ENCODE measurements around the gene DDOST. TPM values are rescaled to one million over a fixed set of nuclear protein-coding genes. Genes with fewer than 3 reads are reported as not detected.
A peak's percentile ranks its signal among the peaks of the same experiment; 100 is the strongest.

DDOST gene
- 239 and 311 TPM in 2 replicates for total RNA-seq (2014; rRNA removed; shearing (Covaris generic))

DNA sequence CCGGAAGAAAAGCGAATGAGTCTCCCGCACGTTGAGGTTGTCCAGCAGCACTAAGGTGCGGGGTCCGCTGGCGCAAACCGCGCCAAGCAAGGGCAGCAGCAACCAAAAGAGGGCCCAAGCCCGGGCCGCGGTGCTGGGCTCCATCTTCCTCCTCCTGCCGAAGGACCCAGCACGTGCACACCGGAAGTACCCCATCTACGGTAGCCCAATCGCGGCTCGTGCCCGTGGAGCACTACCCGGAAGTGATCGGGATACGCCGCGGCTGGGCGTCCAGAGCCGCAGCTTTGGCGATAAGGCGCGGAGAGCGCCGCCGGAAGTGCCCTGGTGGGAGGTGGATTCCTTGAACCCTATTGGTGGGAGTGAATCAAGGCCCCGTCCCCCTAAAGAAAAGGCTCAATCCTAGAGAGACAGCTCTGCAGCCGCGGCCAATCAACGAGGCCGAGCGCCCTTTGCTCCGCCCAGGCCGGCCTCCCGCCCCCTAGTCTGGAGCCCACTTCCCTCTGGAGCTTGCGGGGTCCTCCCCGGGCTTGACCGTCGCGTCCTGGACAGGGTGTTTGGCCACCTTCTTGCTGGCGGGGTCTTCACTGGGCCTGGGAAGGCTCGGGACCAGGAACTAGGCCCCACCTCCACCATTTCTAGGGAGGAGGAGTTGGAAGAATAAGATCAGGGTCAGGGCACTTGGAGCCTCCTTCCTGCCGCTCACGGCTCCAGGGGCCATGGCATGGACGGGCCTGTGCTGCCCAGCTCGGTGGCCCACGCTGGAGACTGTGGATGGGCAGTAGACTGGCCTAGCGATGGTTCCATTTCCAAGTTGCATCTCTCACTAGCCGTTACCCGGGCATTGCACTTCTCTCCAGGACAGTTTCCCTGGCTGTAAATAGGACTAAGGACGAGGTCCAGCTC is at the start of gene DDOST:
DDOST (minus strand) TSS at position 163 of the 903 bp plus-strand sequence; CDS start at position 144, 19 bp downstream.
- DNase-seq (ENCODE audit: low read depth), result peak; percentile 99

DNA sequence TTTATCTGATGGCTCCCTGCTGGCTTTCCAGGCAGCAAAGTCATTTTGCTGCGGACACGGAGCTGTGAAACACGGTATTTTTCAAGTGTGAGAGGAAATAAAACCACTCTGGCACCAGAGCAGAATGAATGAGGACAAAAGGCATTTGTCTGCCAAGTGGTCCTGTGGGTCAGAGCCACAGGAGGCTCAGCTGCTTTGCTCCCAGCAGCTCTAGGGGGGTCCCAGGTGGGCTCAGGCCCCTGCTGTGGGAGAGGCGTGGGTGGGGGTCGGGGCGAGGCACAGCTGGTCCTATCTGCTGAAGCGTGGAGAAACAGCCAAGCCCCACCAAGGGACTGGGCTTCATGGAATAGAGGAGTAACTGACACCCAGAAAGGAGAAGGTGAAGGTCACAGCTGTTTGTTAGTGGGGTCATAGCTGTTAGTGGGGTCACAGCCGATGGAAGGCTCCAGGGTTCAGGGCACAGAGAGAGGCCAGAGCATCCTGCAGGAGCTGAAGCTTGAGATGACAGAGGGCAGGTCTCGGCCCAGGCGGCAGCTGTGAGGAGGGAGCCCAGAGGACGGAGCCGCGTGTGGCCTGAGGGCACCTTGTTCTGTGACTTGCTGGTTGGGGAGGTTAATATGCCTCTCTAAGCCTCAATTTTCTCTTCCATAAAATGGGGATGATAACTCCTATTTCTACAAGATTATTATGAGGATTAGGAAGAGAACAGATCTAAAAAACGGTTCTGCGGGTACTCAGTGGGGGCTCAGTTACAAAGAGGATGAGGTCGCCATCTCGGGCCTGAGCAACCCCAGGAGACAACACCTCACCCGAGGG is 49.5 kb upstream of the DDOST start:
- no peak for DNase-seq (ENCODE audit: low read depth)

DNA sequence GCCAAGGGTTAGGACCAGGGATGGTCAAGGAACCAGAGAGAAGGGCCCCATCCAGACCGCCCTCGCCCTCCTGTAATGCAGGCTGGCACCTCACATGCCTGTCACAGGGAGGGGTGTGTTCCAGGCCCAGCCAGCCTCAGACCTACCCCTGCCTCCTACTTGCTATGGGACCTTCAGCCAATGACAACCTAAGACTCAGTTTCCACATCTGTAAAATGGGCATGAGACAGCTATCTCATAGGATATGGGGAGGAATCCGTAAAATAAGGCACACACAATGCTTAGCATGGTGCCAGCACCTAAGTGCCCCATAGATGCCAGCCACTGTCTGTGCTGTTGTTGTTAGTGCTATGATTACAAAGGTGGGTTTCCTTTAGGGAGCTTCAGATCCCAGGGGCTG is 48.7 kb upstream of the DDOST start:
- DNase-seq (ENCODE audit: low read depth), result no peak

DNA sequence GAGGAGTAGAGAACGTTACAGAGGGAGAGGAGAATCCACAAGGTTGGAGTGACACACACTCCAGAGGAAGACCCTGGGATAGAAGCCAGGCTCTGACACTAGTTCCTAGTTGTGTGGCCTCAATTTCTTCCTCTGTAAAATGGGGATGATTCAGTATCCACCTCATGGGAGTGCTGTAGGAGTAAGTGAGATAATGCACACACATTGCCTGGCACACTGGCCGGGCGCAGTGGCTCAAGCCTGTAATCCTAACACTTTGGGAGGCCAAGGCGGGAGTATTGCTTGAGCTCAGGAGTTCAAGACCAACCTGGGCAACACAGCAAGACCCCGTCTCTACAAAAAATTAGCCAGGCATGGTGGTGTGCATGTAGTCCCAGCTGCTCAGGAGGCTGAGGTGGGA is 47.7 kb upstream of the DDOST start:
- DNase-seq (ENCODE audit: low read depth), result no peak

DNA sequence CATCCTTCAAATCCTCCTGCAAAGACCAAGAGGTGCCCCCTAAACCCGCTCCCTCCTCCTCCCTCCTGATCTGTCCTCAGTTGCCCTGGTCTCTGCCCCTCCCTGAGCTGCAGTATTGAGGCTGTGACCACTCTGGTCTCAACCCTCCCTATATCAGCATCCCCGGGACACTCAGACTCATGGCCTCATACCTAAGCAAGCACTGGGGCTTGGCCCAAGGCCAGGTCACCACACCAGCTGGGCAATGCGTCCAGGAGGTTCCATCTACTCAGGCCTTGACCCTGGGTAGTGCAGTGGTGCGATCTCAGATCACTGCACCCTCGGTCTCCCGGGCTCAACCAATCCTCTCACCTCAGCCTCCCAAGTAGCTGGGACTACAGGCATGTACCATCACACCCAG is 46.9 kb upstream of the DDOST start:
- DNase-seq (ENCODE audit: low read depth), result no peak

DNA sequence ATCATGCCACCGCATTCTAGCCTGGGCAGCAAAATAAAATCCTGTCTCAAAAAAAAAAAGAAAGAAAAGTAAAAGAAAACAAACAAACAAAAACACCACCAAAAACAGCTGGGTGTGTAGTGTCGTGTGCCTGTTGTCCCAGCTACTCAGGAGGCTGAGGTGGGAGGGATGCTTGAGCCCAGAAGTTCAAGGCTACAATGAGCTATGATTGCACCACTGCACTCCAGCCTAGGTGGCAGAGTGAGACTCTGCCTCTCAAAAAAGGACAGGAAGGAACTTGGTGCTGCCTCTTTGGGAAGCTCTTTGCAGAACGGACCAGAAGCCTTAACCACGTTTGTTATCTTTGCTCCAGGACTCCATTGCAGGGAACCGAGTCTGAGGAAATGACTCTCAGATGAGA is 45.7 kb upstream of the DDOST start:
- DNase-seq (ENCODE audit: low read depth), result no peak

DNA sequence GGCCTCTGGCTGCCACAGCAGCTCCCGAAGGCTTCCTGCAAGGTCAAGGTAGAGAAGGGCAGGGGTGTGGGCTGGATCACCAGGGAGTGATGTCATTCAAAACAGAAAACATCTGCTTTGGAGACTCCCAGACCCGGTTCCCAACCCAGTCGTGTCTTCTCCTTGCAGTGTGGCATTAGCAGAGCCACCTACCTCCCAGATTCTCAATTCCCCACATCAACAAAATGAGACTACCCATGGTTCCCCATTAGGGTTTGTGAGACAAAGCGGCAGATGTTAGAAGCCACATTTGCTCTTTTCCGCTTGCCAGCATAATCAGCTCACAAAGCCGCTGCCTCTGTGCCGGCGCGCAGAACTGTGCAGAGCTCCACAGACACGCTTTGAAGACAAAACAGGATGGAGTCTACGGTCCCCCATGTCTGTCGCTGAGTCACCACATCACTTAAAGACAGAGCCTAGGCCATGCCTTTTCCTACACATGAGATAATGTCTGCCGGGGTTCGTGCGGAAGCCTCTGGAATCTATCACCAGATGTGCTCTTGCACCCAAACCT is 44.1 kb upstream of the DDOST start:
- no peak for DNase-seq (ENCODE audit: low read depth)

DNA sequence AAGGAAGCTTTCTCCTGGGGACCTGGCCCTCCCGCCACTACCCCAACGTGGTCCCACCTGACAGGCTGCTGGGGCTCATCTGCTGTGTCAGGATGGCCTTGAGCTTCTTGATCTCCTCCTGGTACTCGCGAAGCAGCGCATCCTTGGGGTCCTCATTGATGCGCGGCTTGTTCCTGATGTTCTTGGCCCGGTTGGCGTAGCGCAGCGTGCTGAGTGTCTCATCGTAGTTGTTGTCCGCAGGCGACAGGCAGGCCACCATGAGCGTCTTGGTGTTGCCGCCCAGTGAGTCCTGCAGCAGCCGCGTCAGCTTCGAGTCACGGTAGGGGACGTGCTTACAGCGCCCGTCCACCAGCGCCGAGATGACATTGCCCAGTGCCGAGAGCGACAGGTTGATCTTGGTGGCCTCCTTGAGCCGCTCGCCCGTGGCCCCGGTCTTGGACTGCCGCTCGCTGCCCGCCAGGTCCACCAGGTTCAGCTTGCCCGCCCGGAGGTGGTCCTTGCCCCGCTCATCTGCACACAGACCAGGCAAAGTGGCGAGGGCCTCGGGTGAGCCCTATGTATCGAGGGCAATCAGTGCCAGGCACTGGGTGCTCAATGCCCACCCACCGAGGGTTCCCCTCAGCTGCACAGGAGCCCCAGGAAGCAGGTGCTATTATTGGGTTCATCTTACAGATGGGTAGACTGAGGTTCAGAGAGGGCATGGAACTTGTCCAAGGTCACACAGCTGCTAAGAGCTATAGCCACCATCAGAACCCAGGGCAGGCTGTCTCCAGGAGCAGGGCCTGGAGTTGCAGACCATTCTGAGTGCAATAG is 43.4 kb upstream of the DDOST start:
- DNase-seq (ENCODE audit: low read depth), result no peak

DNA sequence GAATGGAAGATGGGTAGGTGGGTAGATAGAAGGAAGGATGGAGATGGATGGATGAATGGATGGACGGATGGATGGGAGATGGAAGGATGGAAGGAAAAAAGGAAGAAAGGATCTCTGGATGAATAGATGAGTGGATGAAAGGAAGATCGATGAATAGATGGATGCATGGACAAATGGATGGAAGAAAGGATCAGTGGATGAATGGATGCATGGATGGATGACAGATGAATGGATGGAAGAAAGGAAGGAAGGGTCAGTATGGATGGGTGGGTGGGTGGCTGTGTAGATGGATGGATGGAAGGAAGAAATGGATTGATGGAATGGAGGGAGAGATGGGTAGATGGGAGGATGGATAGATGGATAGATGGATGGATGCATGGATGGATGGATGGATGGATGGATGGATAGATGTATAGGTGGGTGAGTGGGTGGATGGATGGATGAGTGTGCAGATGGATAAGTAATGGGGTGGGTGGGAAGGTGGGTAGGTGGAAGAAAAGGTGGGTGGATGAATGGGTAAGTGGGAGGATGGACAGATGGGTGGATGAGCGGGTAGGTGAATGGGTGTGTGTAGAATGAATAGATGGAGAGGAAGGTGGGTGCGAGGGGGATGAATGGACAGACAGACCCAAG is 42.1 kb upstream of the DDOST start:
- DNase-seq (ENCODE audit: low read depth), result no peak

DNA sequence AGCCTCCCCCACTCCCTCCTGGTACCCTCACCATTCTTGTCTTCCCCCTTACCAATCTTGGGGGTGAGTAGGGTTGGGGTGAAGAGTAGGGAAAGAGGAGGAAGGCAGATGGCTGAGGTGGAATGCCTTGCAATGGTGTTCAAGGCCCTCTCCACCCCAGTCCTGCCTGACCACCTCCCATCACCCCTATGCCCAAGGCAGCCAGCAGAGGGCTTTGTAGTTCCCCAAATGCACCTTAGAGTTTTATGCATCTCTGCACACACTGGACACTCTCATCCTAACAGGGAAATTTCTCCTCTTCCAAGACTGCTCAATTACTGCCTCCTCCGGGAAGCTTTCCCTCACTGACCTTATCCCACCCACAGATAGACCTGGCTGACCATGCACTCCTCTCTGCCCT is 41.2 kb upstream of the DDOST start:
- no peak for DNase-seq (ENCODE audit: low read depth)

DNA sequence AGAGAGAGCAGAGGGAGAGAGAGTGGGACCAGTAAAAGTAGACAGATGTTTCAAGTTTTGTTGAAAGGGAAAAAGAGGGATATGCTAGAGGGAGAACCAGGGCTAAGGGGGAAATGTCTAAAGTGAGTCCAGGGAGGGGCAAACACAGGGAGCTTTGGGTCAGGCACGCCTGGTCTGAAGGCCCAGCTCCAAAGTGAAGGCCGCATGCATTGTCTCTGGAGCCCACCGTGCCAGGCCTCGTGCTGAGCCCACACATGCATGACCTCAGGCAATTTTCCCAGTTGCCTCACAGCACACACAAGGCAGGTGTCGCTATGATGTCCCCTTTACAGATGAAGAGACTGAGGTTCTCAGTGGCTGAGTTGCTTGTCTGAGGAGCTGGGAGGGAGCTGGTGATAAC is 40.7 kb upstream of the DDOST start:
- DNase-seq (ENCODE audit: low read depth), result no peak

DNA sequence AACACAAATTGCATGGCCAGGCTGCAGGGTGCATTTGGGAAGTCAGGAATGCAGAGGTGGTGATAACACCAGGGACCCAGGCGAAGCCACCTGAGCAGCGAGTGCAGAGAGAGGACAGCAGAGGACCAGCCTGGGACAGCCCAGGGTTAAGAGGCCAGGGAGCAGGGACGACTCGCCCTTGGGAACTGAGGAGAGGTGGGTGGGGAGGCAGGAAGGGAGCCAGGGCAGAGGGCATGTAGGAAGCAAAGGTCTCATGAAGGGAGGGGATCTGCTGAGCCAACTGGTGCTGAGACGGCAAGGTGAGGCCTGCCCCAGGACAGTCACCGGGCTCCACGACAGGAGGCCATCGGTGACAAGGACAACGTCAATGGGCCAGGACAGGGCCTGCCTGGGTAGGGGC is 40.3 kb upstream of the DDOST start:
- DNase-seq (ENCODE audit: low read depth), result no peak

DNA sequence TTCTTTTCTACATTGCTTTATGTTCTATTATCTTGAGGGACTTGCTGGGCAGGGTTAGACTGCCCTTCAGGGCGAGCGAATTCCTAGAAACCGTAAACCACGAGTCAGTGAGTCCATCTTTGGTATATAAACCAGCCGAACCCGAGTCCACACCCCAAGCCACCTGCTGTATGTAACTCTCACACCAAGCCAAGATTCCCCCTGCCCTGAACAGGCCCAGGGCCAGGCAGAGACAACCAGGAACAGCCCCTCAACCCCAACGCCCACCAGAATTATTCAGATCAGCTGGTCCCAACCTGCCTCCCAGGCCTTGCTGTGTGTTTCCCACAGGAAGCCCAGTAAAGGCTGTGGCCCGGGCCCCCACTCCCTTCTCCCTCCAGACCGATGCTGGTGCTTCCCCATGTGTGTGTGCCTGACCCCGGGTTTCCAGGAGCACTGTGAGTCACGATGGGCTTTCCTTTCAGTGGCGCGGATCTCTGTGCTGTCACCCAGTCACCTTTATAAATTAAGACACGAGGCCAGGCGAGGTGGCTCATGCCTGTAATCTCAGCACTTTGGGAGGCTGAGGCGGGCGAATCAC is 39.6 kb upstream of the DDOST start:
- DNase-seq (ENCODE audit: low read depth), result no peak

DNA sequence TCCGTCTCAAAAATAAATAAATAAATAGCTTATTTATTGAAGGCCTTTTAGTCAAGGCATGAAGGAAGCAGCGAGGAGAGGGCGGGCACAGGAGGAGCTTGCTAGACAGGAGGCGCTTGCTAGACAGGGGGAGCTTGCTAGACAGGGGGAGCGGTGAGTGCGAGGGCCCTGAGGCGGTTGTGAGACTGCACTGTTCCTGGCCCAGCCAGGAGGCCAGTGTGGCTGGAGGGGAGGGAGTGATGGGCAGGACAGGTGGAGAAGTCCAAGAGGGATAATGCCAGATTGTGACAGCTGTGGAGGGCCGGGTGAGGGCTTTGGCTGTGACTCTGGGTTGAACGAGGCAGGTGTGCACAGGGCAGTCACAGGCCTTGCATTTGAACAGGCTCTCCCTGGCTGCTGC is 38.4 kb upstream of the DDOST start:
- DNase-seq (ENCODE audit: low read depth), result no peak

DNA sequence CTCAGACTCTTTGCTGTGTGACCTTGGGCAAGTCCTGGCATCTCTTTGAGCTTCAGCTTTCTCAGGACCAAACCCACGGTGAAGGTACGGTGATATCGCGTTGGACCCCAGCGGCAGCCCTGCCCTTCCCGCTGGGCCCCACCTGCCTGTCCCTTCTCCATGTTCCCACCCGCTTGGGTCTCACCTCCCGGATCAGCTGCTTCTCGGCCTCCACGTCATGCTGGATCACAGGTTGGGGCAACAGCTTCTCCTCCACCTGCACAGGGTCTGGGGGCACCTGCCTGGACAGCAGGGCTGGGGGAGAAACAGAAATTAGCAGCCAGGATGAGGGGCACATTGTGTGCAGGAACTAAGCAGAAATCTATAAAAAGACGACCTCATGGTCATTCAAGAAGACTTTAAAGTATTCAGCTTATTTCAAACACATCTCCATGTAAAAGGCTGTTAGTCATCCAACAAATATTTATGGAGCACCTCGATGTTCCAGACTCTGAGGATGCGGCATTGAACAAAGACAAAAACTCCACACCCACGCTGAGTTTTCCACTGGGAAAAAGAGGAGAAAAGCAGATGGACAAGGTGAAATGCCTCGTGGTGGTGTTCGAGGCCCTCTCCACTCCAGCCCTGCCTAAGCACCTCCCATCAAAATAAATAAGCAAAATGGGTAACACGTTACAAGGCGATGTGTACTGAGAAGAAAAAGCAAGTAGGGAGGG is 37.2 kb upstream of the DDOST start:
- DNase-seq (ENCODE audit: low read depth), result no peak

DNA sequence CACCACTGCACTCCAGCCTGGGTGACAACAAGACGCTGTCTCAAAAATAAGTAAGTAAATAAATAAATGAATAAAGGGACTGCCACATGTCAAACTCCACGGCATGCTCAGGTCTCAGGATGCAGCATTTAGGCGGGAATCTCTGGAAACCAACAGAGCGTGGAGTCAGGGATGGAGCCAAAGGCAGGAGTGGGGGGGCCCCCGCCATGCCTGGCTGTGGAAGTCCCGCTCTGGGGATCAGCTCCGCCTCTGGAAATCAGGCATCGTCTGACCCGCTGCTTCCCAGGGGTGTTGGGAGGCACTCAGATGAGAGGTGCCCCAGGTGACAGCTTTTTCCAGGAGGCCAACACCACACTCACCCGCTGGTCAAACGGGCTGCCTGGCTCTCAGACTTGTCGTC is 36.4 kb upstream of the DDOST start:
- no peak for DNase-seq (ENCODE audit: low read depth)

DNA sequence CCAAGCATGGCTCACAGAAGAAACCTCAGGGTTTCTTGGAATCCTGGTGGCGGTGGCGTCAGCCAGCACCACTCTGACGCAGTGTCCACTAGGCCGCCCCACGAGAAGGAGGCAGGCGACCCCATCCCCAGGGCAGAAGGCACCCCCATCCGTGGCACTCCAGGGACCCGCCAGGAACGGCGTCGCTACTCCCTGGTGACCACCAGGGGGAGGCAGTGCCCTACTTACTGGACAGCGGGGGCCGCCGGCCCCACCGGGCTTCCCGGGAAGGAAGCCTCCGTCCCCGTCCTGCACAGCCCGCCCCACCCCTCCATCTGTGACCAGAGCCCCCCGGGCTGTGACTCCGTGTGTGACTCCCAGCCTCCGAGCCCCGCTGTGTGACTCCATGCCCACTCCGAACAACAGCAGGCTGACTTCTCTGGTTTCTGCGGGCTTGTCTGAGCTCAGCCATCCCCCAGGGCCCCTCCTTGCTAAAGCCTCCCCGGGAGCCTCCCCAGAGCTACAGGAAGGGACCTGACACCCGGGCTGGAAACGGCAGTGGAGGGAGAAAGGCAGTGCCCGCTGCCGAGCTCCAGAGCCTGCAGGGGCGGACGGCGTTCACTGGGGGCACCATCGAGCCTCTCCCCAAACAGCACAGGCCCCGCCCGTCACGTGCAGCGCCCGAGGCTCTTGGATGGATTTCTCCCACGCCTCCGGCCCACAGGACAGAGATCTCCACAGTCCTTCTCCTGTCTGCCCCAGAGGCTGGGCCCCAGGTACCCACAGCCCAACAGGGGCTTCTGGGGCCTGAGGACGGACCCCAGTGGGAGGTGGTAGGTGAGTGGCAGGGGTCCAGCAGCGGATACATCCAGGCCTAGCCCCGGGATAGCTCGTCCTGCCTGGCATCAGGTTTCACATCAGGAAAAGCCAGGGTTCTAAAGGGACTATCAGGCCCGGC is 35.5 kb upstream of the DDOST start:
- peak; percentile 94 for DNase-seq (ENCODE audit: low read depth)

DNA sequence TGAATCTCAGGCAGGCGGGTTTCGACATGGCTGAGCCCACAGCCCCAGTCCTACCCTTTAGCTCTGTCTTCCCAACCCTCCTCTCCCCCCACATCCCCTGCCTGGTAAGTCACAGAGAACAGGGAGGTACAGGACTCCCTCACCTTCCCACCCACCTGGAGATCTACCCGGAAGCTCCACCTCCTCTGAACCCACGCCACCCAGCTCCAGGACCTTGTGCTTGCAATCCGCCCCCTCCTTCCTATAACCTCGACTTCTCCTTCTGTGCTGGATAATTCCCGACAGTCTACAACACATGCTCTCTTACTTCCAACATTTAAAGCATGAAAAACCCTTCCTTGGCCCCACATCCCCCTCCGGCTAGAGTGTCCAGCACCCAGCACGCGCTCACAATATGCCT is 34.3 kb upstream of the DDOST start:
- DNase-seq (ENCODE audit: low read depth), result no peak

DNA sequence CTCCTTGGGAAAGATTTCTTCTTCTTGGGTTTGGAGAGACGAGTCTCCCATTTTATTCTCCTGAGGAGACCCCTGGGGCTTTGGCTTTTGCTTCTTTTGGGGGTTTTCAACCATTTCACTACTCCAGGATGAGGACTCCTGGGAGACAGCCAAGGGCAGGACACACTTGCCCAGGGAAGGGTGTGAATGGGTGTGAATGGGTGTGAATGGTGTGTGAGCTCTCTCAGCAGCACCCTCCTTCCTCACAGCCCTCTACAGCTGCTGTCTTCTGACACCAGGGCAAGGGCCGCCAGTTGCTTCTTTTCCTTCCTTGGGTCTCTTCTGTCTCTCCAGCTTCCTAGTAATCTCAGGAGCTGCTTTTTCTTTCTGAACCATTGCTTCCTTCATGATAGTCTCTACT is 32.5 kb upstream of the DDOST start:
- no peak for DNase-seq (ENCODE audit: low read depth)
